AG08396 (cell line): ENCODE measurements around the gene GOLGA6L2.
"Not testable (repeated sequence)": the region's sequence is repeated elsewhere in the genome, so short reads cannot be mapped to it uniquely, and the experiment has no call there.

Experiments used
- DNase-seq: peaks from one replicate; pipeline ENCODE4 v3.0.0; 2012; ENCODE audit warnings: low spot score, mixed read lengths

GOLGA6L2 gene

DNA sequence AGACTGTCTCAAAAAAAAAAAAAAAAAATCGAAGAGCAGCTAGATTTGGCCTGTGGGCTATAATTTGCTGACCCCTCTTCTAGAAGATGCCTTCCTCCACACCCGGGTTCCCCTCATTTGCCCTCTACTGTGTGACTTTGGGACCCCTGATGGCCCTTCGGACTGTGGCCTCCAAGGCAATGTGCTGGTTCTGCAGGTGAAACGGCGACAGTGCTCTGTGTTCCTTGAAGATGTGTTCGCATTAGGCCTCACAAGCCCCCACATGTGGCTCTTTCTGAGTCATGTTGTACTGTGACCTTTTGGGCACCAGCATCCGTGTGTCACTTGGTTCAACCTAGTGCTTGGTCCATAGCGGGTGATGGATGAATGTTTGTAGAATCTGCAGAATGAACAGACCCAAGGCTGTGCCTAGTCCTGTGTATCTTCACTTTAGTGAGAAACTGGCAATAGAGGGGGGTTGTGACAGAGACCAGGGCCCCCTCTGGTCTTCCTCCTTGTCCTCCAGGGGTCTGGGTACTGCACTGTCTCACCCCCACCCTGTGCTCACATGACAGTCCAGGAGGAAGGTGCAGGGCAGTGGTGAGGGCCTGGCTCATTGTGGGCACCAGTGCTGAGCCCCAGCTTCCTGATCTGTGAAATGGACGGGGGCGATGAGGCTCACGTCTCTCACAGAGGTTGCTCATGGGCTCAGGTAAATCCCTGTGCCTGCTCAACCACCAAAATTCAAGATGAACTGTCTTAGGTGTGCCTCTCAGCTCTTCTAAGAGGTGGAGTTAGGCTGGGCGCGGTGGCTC lies 22.7 kb downstream of the GOLGA6L2 start:
- no peak for DNase-seq

DNA sequence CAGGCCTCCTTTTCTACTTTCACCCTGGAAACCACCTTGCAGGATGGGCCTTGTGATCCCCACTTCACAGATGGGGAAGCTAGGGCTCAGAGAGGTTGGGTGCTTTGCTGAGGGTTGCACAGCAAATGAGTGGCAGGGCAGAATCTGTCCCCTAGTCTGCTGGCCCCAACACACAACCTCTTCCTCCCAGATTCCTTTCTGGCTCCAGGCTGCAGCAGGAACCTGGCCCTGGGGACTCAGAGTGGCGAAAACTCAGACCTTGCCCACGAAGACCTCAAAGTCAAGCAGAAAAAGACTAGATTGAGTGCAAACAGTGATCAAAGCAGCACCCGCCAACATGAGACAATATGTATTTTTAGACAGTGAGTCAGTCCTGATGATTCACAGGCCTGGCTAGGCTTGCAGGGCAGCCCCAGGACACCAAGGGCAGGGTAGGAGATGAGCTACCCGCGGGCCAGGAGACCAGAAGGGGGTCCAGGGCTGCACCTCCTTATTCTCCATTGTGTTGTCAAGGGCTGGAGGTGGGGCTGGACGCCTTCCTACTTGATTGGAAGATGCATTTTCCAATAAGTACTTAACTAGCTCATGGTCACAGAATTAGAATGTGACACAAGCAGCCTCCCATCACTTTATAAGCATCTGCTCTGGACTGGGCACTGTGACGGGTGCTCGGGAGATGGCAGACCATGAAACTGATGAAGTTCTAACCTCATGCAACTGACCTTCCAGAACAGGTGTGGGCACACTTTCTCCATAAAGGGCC lies 23.9 kb downstream of the GOLGA6L2 start:
- no peak for DNase-seq

DNA sequence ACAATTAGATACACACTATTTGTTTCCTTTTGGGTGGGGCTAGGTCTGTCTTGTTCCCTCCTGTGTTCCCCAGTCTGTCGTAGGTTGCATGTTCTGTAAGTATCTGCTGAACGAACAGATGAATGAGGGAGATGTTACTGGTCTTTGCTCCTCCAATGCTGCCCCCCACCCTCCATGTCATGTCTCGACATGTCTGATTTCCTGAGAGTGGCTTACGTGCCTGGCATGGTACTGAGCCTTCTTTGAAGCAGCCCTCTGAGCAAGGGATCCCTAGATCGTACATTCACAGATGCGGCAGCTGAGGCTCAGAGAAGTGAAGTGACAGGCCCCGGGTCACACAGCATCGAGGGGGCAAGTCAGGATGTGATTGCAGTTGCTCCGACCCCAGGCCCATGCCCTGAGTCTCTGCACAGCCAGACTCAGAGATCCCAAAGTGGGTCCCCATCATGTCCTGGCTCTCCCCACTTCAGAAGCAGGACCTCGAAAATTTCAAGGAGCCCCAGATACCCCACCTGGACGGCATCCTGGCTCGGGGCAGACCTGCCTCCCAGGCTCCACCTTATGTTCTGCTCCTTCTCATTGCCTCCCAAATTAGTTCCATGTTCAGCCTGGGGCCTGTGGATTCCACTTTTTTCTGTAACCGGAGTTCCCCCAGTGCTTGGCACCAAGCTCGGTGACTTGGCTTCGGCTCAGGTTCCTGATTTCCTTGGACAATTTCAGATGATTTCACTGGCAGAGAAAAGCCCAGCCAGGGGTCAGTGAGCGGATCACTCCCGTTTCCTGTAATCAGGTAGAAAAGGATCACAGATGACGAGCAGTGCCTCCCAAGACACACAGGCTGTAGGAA lies 24.7 kb downstream of the GOLGA6L2 start:
- no peak for DNase-seq

DNA sequence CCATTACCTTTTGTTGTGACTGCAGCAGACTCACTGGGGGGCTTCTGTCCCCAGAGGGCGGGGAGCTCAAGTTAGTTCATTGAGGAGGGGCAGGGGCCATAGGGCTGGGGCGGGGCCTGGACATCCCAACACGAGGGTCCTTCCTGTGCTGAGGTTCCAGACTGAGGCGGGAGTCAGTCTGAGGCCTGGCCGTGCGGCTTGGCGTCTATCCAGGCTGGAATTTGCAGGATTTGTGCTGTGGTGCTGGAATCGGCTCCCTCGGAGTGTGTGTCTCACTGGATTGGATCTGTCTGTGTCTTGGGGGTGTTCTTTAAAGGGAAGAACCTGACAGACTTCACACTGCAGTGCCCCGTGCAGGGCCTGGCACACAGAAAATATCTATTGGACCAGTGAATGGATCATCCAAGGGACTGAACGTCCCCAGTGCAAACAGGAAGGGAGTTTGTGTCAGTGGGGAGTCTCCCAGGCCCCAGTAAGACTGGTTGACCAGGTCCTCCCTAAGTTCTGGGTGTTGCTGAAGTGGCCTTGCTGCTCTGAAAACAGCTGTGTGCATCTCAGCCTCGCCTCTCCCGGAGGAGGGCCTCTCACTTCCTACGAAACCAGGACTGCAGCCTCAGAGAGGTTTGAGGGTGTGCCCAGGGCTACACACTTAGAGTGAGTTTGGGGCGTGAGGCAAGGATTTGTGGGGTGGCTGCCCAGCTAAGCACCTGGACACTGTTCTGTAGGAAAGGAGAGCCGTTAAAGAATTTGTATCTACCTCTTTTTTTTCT lies 26.1 kb downstream of the GOLGA6L2 start:
- DNase-seq: no peak

DNA sequence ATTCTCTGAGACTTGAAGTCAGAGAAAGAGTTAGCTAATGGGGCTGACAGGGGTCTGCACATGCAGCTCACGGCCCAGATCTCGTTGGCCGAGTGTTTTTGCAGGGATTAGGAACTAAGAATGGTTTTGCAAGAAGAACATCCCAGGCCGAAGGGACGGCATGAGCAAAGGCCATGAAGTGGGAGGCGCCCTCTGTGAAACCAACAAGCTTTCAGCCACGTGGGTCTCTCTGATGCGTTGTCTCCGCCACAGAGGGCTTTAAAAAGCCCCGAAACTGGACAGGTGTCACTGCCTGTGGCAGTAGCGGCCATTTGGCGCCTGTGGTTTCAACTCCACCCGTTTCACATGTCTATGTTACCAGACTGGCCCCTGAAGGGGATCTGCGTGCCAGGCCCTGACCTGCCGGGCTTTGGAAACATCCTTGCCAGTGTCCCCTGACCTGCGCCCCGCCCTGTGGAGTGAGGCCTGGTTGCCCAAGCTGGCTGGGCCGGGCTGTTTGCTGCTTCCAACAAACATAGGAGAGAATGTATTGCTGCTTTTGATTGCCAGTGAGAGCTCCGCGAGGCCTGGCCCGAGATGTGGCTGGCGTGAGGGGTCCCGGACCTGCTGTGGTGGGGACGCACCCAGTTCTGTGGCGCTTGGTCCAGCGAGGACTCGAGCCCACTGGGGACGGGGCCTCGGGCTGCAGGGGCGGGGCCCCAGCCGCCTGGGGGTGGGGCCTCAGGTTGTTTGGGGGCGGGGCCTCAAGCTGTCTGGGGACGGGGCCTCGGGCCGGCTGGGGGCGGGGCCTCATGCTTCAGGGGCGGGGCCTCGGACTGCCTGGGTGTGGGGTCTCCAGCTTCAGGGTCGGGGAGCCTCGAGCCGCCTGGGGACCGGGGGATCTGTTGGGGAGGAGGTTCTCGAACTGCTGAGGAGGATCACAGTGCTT lies 30.4 kb downstream of the GOLGA6L2 start:
- DNase-seq: no peak

DNA sequence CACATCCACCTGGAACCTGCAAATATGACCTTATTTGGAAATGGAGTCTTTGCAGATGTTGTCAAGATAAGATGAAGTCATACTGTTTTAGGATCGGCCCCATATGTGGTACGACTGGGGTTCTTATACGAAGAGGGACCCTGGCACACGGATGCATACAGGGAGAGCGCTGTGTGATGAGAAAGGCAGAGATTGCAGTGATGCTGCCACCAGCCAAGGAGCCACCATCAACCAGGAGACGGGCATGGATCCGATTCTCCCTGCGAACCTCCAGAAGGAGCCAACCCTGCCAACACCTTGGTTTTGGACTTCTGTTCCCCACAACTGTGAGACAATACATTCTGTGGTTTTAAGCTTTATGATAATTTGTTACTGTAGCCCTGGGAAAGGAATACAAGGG lies 31.2 kb downstream of the GOLGA6L2 start:
- DNase-seq: not testable (repeated sequence)

DNA sequence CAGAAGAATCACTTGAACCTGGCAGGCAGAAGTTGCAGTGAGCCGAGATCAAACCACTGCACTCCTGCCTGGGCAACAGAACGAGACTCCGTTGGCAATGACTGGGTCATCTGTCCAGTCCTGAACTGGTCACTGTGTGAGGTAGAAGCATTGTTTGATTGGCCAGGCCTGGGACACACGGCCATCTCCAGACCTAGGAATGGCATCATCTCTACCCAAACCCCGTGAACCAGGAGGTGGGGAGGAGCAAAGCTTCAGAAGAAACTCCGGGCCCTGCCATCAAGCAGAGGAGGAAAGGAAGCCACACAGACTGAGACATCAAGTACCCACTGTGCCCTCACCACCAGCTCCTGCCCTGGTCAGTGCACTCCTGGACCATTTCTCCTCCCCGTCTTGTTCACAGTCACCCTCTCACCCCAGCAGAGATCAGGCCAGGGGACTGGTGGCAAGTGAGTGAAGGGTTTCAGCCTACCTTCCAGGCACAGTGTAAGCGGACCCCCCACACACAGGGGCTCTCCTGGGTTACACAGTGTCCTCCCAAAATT lies 31.6 kb downstream of the GOLGA6L2 start:
- no peak for DNase-seq

DNA sequence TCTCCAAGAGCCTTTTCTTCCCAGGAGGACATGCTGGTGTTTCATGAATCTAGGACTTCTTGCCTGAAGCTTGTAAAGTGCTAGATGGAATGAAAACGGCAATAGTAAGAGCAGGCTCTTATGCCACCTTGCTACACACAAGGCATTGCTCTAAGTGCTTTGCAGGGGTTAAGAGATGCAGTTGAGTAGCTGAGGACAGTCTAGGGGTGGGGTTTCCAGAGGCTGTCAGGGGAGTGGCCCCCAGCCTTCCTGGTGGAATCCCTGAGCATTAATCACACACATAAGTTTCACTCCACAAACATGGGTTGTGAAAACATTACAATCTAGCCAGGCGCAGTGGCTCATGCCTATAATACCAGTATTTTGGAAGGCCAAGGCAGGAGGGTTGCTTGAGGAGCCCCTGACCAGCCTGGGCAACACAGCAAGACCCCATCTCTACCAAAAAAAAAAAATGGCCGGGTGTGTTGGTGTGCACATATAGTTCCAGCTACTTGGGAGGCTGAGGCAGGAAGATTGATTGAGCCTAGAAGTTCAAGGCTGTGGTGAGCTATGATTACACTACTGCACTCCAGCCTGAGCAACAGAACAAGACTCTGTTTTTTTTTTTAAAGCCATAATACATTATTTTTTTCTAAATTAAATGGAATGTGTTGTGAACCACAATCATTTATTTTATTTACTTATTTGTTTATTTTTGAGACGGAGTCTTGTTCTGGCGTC lies 34.0 kb downstream of the GOLGA6L2 start:
- DNase-seq: not testable (repeated sequence)

DNA sequence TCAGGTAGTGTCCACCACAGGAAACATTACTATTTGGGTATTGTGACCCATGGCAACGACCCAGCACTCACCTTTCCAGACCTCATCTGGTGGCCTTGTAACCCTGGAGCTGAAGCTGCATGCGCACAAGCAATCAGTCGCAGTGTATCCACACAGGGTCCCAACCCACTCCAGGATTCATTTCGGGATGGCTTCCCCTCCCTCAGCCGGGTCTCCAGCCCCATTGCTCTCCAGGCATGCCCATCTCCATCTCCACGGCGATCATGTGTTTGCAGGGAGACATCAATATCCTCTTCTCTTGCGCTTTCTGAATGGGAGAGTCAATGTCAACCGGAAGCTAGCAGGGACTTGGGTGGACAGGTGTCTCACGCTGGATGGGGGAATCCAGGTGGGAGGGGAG lies 35.2 kb downstream of the GOLGA6L2 start:
- no peak for DNase-seq

DNA sequence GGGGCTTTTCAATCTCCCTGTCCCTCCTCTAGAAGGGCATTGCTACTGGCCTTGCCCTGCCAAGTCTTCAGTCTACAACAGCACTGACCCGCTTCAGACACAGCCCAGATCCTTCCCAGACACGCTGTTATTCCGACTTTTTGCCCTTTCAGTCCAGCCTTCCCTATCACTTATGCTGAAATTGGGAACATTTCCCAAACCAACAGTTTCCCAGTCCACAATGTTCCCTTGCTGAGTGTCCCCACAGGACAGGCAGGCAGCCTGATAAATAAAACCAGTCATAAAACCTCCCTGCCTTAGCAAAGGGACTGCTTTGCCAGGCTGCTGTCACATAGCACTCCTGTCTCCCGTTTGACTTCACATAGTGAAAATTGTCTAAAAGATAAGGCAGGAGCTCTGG lies 43.5 kb downstream of the GOLGA6L2 start:
- DNase-seq: no peak

DNA sequence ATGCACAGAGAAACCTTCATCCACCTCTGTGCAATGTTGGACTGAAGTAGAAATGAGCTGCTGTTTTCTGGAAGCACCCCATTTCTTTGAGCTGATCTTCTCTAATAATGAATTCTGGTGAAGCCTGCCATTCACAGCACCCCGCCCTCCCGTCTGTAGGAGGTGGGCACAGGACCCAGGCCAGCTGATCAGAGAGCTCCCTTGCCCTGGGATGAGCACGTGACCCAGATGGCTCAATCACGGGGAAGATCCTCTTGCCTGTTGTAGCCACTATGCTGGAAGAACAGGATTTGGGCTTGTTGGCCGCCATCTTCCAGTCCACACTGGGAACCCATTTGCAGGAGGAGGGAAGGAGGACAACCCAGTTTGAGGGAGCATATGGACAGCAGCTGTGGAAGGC lies 44.5 kb downstream of the GOLGA6L2 start:
- DNase-seq: no peak

DNA sequence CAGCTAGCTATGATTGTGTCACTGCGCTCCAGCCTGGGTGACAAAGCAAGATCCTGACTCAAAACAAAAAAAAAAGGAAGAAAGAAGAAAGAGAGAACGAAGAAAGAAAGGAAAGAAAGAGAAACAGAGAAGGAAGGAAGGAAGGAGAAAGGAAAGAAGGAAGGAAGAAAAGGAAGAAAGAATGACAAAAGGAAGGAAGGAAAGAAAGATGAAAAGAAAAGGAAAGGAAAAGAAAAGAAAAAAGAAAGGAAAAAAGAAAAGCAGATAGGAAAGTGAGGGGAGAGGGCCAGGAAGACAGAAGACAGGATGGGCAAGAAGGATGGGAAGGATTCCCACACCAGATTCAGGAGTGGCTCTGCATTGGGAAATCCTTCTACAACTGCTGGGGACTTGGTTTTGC lies 44.9 kb downstream of the GOLGA6L2 start:
- DNase-seq: no peak

DNA sequence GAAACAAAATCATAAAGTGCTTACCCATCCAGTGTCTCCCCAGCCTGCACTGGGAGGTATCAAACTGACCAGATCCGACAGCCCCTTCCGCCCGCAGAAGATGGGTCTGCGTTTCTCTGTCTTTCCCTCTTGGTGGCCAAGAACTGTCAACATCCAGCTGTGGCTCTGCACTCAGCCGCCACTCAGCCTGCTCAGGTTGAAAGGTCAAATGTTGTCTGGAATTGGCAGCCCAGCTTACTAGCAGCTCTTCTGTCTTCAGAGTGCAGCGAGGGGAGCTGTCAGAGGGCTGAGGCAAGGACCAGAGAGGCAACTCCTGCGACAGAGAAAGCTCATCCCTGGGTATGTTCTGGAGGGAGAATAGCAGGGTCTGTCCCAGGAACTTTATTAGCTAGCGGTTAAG lies 45.4 kb downstream of the GOLGA6L2 start:
- DNase-seq: no peak

DNA sequence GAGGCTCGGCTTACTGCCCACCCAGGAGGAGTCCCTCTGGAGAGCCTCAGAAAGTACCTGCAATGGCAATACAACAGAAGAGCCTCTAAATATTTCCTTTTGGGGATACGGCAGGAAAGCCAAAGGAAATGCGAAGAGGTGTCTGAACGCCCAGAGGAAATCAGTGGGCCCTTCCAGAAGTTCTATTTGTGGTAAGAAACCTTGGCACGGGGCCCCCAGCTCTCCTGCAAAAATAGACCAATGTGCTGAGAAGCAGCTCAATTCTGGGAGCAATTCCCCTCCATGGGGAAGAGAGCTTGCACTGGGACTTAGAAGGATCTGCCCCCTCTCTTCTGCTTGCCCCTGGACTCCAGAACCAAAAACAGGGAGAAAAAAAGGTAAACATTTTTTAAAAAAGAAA lies 47.8 kb downstream of the GOLGA6L2 start:
- not testable (repeated sequence) for DNase-seq

DNA sequence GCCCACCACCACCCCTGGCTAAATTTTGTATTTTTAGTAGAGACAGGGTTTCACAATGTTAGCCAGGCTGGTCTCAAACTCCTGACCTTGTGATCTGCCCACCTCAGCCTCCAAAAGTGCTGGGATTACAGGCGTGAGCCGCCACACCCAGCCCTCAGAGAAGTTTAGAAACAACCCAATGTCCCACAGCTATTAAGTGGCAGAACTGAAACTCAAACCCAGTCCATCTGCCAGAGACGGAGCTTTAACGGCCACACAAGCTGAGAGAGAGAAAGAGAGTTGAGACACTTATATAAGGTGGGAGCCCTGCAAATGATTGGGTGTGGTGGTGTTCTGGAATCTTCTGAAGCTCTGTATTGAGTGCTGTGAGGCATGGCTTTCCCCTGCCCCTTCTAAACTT lies 48.7 kb downstream of the GOLGA6L2 start:
- DNase-seq: not testable (repeated sequence)

DNA sequence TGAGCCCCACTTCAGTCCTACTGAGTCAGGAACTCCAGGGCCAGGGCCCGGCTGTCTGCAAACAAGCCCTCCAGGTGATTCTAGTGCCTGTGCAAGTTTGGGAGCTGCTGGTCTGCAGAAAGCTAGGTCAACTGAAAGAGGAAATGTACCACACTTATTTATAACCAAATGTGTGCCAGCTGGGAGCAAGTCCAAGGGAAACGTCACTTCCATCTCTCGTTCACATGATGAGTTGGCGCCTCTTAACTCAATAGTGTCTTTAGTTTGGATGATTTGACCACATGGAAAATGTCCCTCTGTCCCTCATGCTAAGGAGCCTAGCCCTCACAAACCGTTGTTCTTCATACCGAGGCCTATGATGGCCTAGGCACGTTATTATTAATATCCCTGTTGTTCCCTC lies 49.3 kb downstream of the GOLGA6L2 start:
- no peak for DNase-seq

DNA sequence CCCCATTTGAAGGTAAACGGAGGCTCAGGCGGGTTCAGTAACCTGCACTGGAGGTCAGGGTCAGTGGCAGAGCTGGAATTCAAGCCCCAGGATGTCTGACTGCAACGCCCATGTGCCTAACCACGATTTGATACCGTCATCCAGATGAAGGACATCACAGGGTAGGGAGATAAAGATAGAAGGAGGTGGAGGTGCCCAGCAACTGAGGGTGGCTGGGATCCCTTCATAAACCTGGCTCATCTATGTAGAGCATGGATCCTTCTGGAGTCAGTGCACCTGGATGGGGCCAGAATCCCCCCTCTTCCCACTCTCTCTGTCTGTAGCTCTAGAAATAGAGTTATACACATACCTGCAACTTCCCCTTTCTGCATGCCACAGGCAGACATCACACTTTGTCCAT lies 51.2 kb downstream of the GOLGA6L2 start:
- no peak for DNase-seq

DNA sequence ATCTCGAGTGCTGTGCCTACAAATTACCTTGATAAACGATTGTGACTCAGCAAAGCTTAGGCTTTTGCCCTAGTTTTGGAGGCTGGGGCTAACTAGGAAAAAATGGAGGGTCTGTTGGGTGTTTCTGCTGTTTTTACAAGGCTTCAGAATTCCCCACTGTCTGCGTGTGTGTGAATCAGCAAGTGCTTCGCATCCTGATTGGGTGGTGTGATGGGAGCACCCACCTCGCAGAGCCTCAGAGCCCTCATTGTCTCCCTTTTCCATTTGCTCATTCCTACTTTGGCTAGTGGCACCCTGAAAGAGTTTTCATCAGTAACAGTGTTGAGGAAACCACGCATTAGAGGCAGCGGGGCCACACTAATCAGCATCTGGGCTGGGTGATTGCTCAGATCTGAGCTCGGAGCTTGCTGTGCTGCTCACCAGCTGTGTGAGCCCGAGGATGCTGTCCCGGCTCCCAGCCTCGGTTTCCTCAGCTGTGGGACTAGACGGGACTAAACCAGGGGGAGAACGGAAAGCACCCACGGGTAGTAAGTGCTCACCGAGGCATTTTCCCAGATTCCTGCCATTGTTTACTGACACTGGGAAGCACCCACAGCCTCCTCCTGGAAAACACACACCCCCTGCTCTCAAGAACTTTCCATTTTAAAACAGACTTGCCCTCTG lies 51.9 kb downstream of the GOLGA6L2 start:
- no peak for DNase-seq
